ENCODE results near the gene RABL2A. TPM values are rescaled to one million over a fixed set of nuclear protein-coding genes. Genes with fewer than 3 reads are reported as not detected.
A peak's percentile ranks its signal among the peaks of the same experiment; 100 is the strongest.
"Not testable (repeated sequence)": the region's sequence is repeated elsewhere in the genome, so short reads cannot be mapped to it uniquely, and the experiment has no call there.

RABL2A gene
- total RNA-seq = 1 to 10 TPM; 5.8 to 7.7 TPM
- long read RNA-seq, partial matches to known transcripts = 2 of 6 reads
- long read RNA-seq, other reads (novel, unspliced or antisense) = 3 of 6 reads

DNA sequence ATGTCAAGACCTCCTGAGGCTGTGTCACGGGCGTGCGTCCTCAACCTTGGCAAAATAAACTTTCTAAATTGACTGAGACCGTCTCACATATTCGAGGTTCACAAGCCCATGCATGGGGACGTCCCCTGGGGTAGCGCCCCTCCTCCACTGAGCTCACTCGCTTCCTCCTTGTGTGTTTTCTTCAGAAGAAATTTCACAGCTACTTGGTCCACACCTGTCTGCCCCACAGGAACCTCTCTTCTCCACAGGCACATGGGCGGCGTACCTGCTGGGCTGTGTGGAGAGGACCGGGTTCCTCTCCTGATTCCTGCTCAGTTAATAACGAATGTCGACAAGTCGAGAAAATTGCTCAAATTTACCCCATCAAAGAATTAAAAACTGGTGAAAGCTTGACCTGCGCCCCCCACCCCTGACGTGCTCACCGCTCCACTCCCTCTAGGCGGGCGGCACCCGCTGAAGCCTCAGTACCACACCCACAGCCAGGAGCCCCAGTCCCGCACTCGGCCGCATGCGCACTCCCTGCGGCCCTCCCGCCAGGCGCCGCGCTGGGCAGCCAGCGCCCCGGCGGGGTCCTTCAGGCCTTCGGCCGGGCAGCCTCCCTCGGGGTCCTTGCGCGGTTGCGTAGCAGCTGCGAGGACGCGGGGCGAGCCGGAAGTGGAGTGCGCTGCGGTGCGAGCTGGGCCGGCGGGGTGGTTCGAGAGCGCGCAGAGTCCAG lies at the start of gene RABL2A:
Gene RABL2A (plus strand): TSS at position 651 of the 715 bp plus-strand sequence. CDS start 1,341 bp downstream, outside the sequence.
- ATAC-seq = peak; percentile 98 to 99
- intact Hi-C loops (cut with DNase I) = not testable (repeated sequence)
- peak; percentile 84 for DNase-seq

- ATAC-seq; DNase-seq; intact Hi-C loops (cut with DNase I): not testable (repeated sequence)
These were observed 48.6 kb upstream of the RABL2A start for GRCh38 chr2:113578508-113578907.

GRCh38 chr2:113582473-113582872 lies 44.6 kb upstream of the RABL2A start:
- ATAC-seq; intact Hi-C loops (cut with DNase I); DNase-seq: not testable (repeated sequence)

GRCh38 chr2:113583521-113584225 lies 43.4 kb upstream of the RABL2A start:
- intact Hi-C loops (cut with DNase I); ATAC-seq: not testable (repeated sequence)
- peak; percentile 86 for DNase-seq

DNA sequence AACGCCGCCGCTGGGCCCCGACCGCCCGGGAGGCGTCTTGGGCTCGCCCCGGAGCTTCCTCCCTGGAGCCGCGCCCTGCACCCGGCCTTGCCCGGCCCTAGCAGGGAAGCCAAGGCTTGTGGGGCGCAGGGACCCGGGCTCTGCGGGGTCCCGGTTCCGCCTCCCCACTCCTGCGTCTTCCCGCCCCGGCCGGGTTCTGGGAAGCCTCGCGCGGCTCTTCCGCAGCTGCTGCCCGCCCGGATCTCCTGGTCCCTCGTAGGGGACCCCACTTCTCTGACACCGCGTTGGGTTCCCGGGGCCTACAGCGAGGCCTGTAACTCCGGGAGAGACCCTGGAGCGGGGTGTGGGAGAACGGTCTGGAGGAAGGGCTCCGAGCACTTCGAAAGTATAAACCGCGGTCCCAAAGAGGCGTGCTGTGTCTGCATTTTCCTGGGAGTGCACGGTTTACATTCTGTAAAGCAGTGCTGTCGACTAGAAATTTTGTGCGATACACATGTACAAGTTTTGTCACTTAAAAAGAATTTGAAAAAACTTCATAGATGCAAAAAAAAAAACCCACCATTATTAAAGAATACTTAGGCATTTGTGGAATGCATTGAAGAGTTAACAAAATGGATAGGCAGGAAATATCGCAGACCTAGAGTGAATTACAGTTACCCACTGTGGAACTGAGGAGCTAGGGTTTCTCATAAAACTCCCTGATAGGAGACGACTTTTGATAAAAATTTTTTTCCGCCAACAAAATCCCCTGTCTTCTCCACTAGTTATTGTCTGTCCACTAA lies 42.6 kb upstream of the RABL2A start:
- ATAC-seq; intact Hi-C loops (cut with DNase I); DNase-seq: not testable (repeated sequence)

GRCh38 chr2:113587201-113587600 lies 39.9 kb upstream of the RABL2A start:
- ATAC-seq; intact Hi-C loops (cut with DNase I); DNase-seq: not testable (repeated sequence)

DNA sequence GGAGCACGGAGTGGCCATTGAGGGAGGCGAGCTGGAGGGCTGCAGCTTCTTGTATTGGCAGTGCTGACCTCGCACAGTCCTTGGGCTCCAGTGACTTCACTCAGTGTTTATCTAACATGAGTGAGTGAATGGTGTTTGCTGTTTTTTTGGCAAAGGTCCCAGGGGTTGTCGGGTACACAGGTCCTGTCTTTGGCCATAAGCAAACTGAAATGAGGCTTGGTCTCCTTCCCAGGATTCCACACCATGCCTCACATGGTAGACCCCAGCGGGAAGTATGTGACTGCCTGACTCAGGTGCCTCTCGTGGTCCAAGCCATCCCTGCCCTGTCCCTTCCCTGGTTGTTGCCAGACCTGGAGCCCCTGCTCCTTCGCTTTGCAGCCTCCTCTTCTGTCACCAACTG lies 37.5 kb upstream of the RABL2A start:
- intact Hi-C loops (cut with DNase I); DNase-seq; ATAC-seq: not testable (repeated sequence)

DNA sequence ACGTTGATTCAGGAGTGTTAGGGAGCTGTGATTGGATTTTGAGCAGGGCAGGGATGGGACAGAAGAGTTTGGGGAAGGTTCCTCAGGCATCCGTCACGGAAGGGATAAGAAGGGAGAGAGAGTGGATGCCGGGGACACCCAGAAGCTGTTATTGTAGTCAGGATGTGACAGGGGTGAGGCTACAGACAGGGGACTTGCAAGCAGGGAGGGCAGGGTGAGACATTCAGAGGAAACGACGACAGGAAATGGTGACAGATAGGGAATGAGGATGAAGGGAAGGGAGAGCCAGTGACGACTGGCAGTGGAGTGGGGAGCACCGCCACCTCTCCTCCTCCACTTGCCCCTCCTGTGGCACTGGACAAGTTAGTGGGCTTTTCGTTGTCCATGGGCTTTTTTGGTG lies 35.1 kb upstream of the RABL2A start:
- ATAC-seq; intact Hi-C loops (cut with DNase I); DNase-seq: not testable (repeated sequence)

- ATAC-seq; intact Hi-C loops (cut with DNase I); DNase-seq: not testable (repeated sequence)
These were observed 33.8 kb upstream of the RABL2A start for GRCh38 chr2:113593280-113593679.

GRCh38 chr2:113595725-113596124 lies 31.3 kb upstream of the RABL2A start:
- DNase-seq; intact Hi-C loops (cut with DNase I); ATAC-seq: not testable (repeated sequence)

DNA sequence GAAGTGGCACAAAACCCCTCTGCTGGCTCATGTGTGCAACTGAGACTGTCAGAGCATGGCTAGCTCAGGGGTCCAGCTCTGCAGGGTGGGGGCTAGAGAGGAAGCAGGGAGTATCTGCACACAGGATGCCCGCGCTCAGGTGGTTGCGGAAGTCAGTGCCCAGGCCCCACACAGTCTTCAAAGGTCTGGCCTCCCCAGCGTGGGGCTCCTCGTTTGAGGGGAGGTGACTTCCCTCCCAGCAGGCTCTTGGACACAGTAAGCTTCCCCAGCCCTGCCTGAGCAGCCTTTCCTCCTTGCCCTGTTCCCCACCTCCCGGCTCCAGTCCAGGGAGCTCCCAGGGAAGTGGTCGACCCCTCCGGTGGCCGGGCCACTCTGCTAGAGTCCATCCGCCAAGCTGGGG lies 29.9 kb upstream of the RABL2A start:
- ATAC-seq; DNase-seq; intact Hi-C loops (cut with DNase I): not testable (repeated sequence)

DNA sequence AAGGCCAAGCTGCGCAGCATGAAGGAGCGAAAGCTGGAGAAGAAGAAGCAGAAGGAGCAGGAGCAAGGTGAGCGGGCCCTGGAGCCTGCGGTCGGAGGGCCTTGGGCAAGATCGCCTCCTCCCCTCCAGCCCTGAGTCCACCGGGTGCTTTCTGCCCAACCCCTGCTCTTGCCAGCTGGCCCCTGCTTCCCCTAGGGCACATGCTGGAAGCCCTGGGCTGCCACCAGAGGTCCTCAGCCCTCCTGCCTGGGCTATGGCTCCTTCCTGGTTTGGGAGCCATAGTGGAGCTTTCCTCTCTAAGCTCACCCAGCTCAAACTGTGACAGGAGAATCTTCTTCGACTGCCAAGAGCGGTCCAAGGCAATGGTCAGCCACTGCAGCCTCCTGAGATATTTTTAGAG lies 29.5 kb upstream of the RABL2A start:
- DNase-seq; intact Hi-C loops (cut with DNase I); ATAC-seq: not testable (repeated sequence)

DNA sequence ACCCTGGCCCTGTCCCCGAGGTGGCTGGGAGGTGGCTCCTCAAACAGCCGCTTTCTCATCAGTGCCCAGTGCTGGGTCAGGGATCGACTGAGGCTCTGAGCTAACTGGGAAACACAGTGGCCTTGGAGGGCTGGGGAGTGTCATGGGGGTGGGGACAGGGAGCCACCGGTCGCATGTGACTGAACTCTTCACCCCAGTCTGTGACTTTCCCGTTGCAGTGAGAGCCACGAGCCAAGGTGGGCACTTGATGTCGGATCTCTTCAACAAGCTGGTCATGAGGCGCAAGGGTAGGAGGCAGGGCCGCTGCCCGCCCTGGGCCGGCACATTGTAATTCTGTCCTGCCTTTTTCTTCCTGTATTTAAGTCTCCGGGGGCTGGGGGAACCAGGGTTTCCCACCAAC lies 28.9 kb upstream of the RABL2A start:
- intact Hi-C loops (cut with DNase I); DNase-seq; ATAC-seq: not testable (repeated sequence)

DNA sequence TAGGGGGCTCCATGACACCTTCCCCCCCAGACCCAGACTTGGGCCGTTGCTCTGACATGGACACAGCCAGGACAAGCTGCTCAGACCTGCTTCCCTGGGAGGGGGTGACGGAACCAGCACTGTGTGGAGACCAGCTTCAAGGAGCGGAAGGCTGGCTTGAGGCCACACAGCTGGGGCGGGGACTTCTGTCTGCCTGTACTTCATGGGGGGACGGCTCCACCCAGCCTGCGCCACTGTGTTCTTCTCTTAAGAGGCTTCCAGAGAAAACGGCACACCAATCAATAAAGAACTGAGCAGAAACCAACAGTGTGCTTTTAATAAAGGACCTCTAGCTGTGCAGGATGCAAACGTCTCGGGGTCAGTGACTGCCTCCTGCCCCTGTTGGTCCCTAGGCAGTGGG lies 28.3 kb upstream of the RABL2A start:
- intact Hi-C loops (cut with DNase I) = not testable (repeated sequence)

DNA sequence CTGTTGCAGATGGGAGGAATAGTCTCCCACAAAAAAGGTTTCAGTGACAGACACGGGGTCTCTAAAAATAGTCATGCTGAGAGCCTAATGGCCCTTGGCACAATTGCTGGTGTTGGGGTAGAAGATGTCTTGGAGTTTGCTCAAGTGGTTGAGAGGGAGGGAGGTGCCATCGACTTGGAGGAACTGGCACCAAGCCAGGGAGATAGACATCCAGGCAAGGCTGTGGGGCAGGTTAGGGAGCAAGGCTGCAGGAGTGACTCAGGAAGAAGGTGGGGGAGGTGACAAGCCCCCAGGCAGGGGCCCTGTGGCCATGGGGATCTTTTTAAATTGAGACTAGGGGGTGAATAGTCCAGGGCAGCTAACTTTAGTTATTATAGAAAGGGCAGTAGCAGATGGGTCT lies 27.9 kb upstream of the RABL2A start:
- intact Hi-C loops (cut with DNase I); DNase-seq; ATAC-seq: not testable (repeated sequence)

More for the DNA sequence above, 28.3 kb upstream of the RABL2A start:
- not testable (repeated sequence) for ATAC-seq, DNase-seq

- ATAC-seq = peak in 1 of 2 donors; percentile 26
These were observed 24.9 kb upstream of the RABL2A start for GRCh38 chr2:113602040-113602769.

GRCh38 chr2:113602869-113603466 lies 24.1 kb upstream of the RABL2A start:
- intact Hi-C loops (cut with DNase I) = no loop called here

More at GRCh38 chr2:113602040-113602769, 24.9 kb upstream of the RABL2A start:
- intact Hi-C loops (cut with DNase I) = not testable (repeated sequence)
- peak; percentile 60 for DNase-seq

More at GRCh38 chr2:113602869-113603466, 24.1 kb upstream of the RABL2A start:
- ATAC-seq (peak; percentile 60 to 88), DNase-seq (no peak)

All from left cardiac atrium (tissue), 4 donors.